Measurements from ENCODE around the gene CYB5R4.
"Not testable (repeated sequence)": the region's sequence is repeated elsewhere in the genome, so short reads cannot be mapped to it uniquely, and the experiment has no call there.

The CYB5R4 gene

DNA sequence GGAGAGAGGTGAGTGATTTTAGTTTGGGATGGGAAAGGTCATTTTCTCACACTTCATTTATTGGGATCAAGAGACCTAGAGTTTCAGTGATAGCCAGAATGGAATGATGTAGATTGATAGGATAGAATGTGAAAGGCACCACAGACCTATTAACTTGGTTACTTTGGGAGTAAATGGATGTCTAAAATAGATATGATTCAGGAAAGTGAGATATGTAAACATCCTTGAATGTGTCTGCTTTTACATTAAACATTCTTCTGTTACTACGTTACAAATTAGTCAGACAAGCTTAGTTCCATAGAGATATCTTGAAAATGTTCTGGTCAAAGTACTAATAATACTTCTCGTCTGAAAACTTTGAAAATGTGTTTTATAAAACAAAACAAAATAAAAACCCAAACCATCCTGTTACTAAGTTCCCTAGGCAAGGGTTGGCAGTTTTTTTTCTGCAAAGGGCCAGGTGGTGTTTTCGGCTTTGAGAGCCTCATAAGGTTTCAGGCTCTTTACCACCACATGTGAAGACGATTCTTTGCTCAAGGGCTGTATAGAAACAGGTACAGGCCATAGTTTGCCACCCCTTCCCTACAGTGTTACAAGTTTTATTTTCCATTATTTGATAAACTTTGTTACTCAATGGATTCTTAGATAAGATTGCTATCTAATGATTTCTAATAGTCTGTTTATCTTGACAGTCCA, 3.4 kb downstream of the CYB5R4 start:
- no peak for DNase-seq (ENCODE audit: low read depth)

- DNase-seq (ENCODE audit: low read depth), result no peak
Observed at GRCh38 chr6:83867043-83867442, 7.6 kb downstream of the CYB5R4 start.

- DNase-seq (ENCODE audit: low read depth), result no peak
Observed at GRCh38 chr6:83867527-83868161, 8.2 kb downstream of the CYB5R4 start.

DNA sequence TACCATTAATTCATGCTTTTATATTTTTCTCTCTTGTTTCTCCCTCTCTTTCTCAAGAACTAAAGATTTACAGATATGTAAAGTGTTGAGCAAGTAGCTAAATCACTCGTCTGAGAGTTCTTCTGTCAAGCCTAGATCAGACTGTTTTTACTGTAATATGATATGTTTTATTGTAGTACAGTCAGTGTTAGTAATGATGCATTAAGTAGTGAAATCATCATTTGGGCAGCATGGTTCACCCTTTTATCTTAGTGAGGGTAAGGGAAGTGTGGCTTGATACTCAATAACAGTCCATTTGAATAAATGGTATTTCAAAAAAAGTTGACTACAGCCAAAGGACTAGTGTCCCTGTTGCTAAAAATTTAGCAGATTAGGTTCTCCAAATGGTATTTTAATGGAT, 9.2 kb downstream of the CYB5R4 start:
- no peak for DNase-seq (ENCODE audit: low read depth)

DNA sequence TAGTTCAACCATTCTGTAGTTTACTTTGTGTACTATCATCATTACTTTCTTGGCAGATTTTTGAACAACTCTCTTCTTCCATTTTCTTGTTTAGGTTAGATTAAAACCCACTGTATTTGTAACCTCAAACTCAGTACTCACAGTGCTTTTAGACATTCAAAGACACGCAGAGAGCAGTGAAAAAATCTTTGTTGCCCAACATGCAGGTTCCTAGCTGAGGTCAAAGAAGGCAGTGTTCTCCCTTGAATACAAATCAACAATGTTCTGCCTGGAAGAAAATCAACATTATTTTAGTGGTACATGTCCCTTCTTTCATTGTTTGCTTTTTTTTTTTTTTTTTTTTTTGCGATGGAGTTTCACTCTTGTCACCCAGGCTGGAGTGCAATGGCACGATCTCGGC, 11.2 kb downstream of the CYB5R4 start:
- no peak for DNase-seq (ENCODE audit: low read depth)

DNA sequence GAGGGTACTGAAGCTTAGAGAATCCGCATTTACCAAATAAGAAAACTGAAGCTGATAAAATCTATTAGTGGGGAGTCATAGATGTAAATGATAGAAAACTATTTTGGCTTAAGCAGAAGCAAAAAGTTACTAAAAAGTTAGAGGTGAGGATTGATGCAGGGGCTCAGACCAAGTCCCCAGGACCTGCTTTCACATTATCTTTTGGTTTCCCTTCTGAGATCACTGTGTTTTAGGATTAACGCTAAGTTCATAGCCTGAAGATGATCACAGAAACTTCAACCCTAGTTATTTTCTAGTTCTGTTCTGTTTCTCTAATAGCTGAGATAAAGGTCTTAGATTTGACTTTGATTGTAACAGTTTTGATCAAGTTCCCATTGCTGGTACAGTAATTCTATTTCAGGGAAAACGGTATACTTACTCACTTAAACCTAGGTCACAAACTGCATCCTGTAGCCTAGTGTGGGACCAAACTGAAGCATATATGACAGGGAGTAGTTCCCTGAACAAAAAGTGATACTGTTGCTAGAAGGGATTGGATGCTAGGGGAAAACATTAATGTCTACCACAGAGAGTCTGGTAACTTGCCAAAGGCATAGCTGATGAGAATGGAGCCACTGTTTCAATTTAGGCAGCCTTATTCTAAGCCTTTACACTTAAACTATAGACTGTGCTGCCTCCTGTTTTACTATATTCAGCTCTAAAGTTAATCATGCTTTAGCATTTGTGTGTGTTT, 13.1 kb downstream of the CYB5R4 start:
- DNase-seq (ENCODE audit: low read depth), result no peak

DNA sequence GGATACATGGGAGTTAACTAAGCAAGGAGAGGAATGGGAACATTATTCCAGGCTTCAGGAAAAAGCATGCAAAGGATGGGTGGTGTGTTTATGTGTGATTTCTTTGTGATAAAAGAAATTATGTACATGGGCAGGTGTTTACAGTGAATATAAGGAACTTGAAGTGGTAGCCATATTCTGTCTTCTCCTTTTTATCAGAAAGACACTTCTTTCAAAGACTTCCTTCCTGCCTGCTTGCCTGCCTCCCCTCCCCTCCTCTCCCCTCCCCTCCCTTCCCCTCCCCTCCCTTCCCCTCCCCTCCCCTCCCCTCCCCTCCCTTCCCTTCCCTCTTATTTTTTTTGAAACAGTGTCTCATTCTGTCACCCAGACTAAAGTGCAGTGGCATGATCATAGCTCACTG, 14.4 kb downstream of the CYB5R4 start:
- no peak for DNase-seq (ENCODE audit: low read depth)

- no peak for DNase-seq (ENCODE audit: low read depth)
Observed at GRCh38 chr6:83875843-83876242, 16.4 kb downstream of the CYB5R4 start.

DNA sequence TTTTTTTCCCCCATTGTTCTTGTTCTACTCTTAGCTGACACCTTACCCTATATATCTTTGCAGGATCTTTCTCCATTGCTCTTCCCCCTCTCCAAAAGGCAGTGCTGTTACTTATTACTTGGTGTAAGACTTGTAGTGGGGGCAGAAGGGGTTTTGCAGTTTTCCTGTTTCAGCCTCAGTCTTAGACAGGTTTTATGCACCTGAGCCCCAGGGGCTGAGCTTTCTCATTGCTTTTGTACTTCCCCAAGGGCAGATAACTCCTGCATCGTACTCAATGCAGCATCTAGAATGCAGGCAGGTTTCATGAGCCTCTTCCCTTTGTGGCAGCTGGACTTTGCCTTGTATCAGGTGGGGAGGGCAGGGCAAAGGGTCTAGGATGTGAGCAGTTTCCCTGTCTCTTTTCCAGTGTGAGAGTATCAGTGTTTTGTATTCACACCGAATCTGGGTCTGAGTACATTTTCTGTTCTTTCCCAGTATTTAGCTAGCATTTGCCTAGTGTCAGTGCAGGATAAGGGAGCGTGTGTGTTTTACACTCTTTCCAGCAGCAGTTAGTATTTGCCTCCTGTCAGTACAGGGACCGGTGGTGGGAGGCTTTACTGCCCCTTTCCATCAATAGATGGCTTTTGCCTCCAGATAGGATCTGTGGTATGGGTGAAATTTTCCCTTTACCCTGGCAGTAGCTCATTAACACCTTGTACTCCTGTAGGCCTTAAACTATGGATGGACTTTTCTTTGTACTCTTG, 19.6 kb downstream of the CYB5R4 start:
- no peak for DNase-seq (ENCODE audit: low read depth)

DNA sequence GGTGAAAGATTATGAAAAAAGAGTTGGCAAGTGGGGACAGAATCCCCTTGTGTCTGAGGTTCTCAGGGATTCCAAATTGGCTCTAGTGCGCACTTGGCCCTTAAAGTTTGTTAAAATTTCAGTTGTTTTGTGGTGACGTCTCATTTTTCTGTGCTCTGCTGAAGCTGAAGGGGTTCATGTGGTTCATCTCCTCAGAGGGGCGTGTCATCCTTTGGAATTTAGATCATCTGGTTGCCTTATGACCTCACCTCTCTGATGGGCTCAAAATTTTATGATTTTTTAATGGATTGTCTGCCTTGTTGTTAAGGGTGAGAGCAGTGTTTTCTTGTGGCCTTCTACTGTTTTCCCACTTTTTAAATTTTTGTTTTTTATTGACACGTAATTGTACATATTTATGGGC, 20.3 kb downstream of the CYB5R4 start:
- DNase-seq (ENCODE audit: low read depth), result no peak

DNA sequence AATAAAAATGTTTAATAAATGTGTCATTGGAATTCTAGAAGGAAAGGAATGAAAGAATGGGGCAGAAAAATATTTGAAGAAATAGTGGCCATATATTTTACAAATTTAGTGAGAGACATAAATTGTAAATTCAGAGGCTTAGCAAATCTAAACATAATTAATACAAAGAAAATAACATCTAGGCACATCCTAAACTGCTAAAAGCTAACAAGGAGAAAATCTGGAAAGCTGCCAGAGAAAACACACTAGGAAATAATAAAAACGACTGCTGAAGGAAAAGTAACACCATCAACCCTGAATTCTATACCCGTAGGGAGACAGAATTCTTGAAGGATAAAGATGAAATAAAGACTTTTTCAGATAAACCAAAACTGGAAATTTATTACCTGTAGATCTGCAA, 23.8 kb downstream of the CYB5R4 start:
- no peak for DNase-seq (ENCODE audit: low read depth)

- DNase-seq (ENCODE audit: low read depth), result no peak
Observed at GRCh38 chr6:83884523-83884922, 25.0 kb downstream of the CYB5R4 start.

GRCh38 chr6:83885984-83886383, 26.5 kb downstream of the CYB5R4 start:
- no peak for DNase-seq (ENCODE audit: low read depth)

GRCh38 chr6:83889621-83890020, 30.1 kb downstream of the CYB5R4 start:
- no peak for DNase-seq (ENCODE audit: low read depth)

GRCh38 chr6:83890520-83890919, 31.0 kb downstream of the CYB5R4 start:
- no peak for DNase-seq (ENCODE audit: low read depth)

DNA sequence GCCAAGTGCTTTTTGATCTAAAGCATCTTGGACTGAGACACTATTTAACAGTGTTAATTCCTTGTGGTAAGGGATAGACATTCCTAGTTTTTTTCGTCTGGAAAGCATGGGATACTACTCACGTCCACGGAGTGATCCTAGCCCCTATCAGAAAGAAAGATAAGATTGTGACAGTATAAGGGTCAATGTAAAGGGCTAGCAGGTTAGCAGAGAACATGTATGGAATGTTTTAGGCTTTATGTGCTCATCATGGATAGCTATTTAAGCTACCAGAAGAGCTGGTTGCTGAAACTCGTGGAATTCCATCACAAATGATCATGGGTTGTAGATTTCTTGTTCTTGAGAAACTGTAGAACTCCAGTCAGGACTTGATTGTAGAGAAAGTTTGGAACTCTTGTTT, 32.1 kb downstream of the CYB5R4 start:
- DNase-seq (ENCODE audit: low read depth), result no peak

- no peak for DNase-seq (ENCODE audit: low read depth)
Observed at GRCh38 chr6:83893024-83893423, 33.5 kb downstream of the CYB5R4 start.

DNA sequence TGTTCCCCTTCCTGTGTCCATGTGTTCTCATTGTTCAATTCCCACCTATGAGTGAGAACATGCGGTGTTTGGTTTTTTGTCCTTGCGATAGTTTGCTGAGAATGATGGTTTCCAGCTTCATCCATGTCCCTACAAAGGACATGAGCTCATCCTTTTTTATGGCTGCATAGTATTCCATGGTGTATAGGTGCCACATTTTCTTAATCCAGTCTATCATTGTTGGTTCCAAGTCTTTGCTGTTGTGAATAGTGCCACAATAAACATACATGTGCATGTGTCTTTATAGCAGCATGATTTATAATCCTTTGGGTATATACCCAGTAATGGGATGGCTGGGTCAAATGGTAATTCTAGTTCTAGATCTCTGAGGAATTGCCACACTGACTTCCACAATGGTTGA, 37.6 kb downstream of the CYB5R4 start:
- not testable (repeated sequence) for DNase-seq (ENCODE audit: low read depth)

DNA sequence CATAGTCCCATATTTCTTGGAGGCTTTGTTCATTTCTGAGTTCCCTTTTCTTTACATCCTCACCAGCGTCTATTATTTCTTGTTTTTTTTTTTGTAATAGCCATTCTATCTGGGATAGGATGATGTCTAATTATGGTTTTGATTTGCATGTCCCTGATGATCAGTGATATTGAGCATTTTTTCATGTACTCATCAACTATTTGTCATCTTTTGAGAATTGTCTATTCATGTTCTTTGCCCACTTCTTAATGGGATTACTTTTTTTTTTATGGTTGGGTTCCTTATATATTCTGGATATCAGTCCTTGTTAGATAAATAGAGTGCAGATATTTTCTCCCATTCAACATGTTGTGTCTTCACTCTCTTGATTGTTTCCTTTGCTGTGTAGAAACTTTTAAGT, 42.1 kb downstream of the CYB5R4 start:
- no peak for DNase-seq (ENCODE audit: low read depth)

GRCh38 chr6:83904395-83904794, 44.9 kb downstream of the CYB5R4 start:
- no peak for DNase-seq (ENCODE audit: low read depth)

- DNase-seq (ENCODE audit: low read depth), result no peak
Observed at GRCh38 chr6:83905648-83906047, 46.2 kb downstream of the CYB5R4 start.

- DNase-seq (ENCODE audit: low read depth), result not testable (repeated sequence)
Observed at GRCh38 chr6:83907623-83908390, 48.3 kb downstream of the CYB5R4 start.

Measured in activated T-cell treated with anti-CD3 and anti-CD28 coated beads for 48 hours (primary cell).